Keratinocyte (primary cell): ENCODE results near the gene MTMR1. TPM values are rescaled to one million over a fixed set of nuclear protein-coding genes. Genes with fewer than 3 reads are reported as not detected.

Experiments
- DNase-seq: peaks from one replicate; pipeline ENCODE4 v3.0.0-alpha.2; 2011; ENCODE audit warnings: low read depth, missing footprints, low spot score
- FAIRE-seq: peaks from 2 replicates; lab custom pipeline; 2011; peaks lifted over from hg19 to GRCh38; lab: Jason Lieb, UNC
- H2AFZ ChIP-seq: 2 replicates; pipeline ENCODE4 v1.6.0; 2012; ENCODE audit warnings: low read length, control low read depth, inconsistent platforms; ENCODE audit not compliant: control insufficient read depth
- H3K27ac ChIP-seq: 2 replicates; pipeline ENCODE4 v1.5.1; 2011; ENCODE audit warnings: low read length; ENCODE audit not compliant: control insufficient read depth, insufficient read depth
- H3K27me3 ChIP-seq: 3 replicates; pipeline ENCODE4 v1.6.0; 2011; ENCODE audit warnings: low read length; ENCODE audit not compliant: control insufficient read depth, insufficient read depth; ENCODE audit errors: extremely low read depth
- H3K36me3 ChIP-seq, 2 experiments: 2 replicates in 1 of 2; 3 replicates in 1 of 2; pipeline ENCODE4 v1.5.1; 2011; ENCODE audit warnings: low read length in 2 of 2, mild to moderate bottlenecking in 1 of 2; ENCODE audit not compliant: control insufficient read depth in 2 of 2, insufficient read depth in 2 of 2; ENCODE audit errors: extremely low read depth in 1 of 2
- H3K4me1 ChIP-seq: 3 replicates; pipeline ENCODE4 v1.5.1; 2011; ENCODE audit warnings: low read length; ENCODE audit not compliant: control insufficient read depth, insufficient read depth; ENCODE audit errors: extremely low read depth
- H3K4me2 ChIP-seq: 3 replicates; pipeline ENCODE4 v1.6.0; 2011; ENCODE audit warnings: low read depth, low read length; ENCODE audit not compliant: control insufficient read depth, insufficient read depth; ENCODE audit errors: extremely low read depth
- H3K4me3 ChIP-seq, 3 experiments: fragments of 200-600 bp in 1 of 3; sonication (generic) in 1 of 3; 2 replicates in 2 of 3; 3 replicates in 1 of 3; pipeline ENCODE4 v1.5.1; 2011 to 2016; ENCODE audit warnings: low read length in 3 of 3, mild to moderate bottlenecking in 3 of 3, control low read depth in 2 of 3, inconsistent platforms in 1 of 3, low read depth in 1 of 3, mixed read lengths in 1 of 3, mixed run types in 1 of 3, moderate library complexity in 1 of 3; ENCODE audit not compliant: control insufficient read depth in 2 of 3, insufficient read depth in 2 of 3; ENCODE audit errors: extremely low read depth in 1 of 3
- H3K79me2 ChIP-seq: 2 replicates; pipeline ENCODE4 v1.6.0; 2012; ENCODE audit warnings: low read length; ENCODE audit not compliant: control insufficient read depth, insufficient read depth
- H3K9ac ChIP-seq: 3 replicates; pipeline ENCODE4 v1.6.0; 2011; ENCODE audit warnings: low read length; ENCODE audit not compliant: control insufficient read depth, insufficient read depth; ENCODE audit errors: extremely low read depth
- H3K9me1 ChIP-seq: 3 replicates; pipeline ENCODE4 v1.6.0; 2011; ENCODE audit warnings: low read length; ENCODE audit not compliant: control insufficient read depth, insufficient read depth; ENCODE audit errors: extremely low read depth
- H3K9me3 ChIP-seq: 2 replicates; pipeline ENCODE4 v1.5.1; 2012; ENCODE audit warnings: low read depth, low read length; ENCODE audit not compliant: control insufficient read depth
- H4K20me1 ChIP-seq: 3 replicates; pipeline ENCODE4 v1.6.0; 2011; ENCODE audit warnings: low read length; ENCODE audit not compliant: control insufficient read depth, insufficient read depth; ENCODE audit errors: extremely low read depth
- EZH2 ChIP-seq: IDR thresholded peaks from one replicate; pipeline ENCODE4 v1.6.1; 2012; ENCODE audit warnings: inconsistent platforms, mild to moderate bottlenecking, low read length, moderate library complexity
- dilution Hi-C: fragments of 300-500 bp; cut with MboI; formaldehyde crosslinking; loops from one replicate; pipeline ENCODE4 v1.7.0; 2020; ENCODE audit warnings: low sequenced_read_pairs; ENCODE audit not compliant: extremely low pct_ligation_motif_present
- polyA plus RNA-seq, 5 experiments: library from polyadenylated mRNA; depleted of rRNA in 3 of 5; stranded (reverse) in 3 of 5; stranded (forward) in 1 of 5; unstranded in 1 of 5; fragments of >200 nt; gene quantifications; 1 replicate in 1 of 5; 2 replicates in 3 of 5; 3 replicates in 1 of 5; pipeline versions ENCODE4 v1.2.1 to v1.2.3, GENCODE V29; 2011 to 2012; ENCODE audit warnings: missing spikeins in 2 of 5, low read depth in 1 of 5, low replicate concordance in 1 of 5
- TF ChIP-seq, protein P1 (sequence below), 3 experiments: IDR thresholded peaks in 1 of 3; conservative IDR thresholded peaks in 1 of 3; optimal IDR thresholded peaks in 1 of 3; 2 replicates in 2 of 3; 3 replicates in 1 of 3; pipeline versions ENCODE3 to v1.5.1; 2011; ENCODE audit warnings: low read length in 3 of 3, mild to moderate bottlenecking in 3 of 3, moderate library complexity in 2 of 3, control low read depth in 1 of 3, inconsistent platforms in 1 of 3; ENCODE audit not compliant: insufficient read depth in 2 of 3; ENCODE audit errors: extremely low read depth in 1 of 3

MTMR1 gene
- polyA plus RNA-seq, 1 donor (not counting 4 experiments of a cell fraction or from before 2014, with no cell fraction given) = 45.6 TPM

DNA sequence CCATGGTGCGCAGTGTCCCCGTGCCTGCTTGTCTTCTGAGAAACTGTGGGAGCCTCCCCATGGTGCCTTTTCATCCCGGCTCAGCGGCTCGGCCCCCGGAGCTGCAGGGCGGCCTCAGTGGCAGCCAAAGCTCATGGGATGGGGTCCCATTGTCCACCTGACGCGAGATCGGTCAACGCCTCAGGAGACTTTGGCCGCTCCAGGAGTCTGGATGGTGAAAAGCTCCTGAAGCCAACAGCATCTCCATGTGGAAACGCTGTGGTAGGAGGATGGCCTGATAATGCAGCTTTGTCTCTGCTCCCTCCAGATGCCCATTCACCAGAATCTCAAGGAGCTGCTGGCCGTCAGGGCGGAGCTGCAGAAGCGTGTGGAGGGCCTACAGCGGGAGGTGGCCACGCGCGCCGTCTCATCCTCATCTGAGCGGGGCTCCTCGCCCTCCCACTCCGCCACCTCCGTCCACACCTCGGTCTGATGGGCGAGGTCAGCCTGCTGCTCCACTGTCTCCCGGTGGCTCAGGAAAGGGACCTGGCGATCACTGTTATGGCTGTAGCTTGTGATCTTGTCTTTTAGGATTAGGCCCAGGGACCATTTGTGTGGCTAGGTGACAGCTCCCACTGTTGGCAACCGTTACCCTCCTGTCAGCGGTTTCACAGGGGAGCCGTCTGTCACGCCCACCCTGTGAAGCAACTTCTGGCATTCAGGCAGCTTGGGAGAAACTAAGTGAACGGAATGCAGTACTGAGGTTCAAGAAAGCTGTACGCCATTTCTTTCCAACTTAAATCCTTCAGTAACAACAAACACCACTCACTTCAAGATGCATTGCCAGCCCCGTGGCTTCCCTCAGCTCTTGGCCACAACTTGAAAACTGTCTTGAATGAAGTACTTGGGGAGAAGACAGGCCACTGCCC is 69.3 kb downstream of the MTMR1 start:
- no peaks in the 10 kb centered on the region for H3K36me3 ChIP-seq
- H3K4me2 ChIP-seq = no peak overlapping the region
- no peaks in the 10 kb centered on the region for H3K9me1 ChIP-seq
- no peak for FAIRE-seq
- H3K27me3 ChIP-seq = no peaks in the 10 kb centered on the region
- no peak overlapping the region for H3K4me3 ChIP-seq
- peaks cover 12% of the 10 kb centered on the region for H3K4me1 ChIP-seq
- DNase-seq = no peak
- dilution Hi-C loops = no loop called here
- no peaks in the 10 kb centered on the region for H3K9me3 ChIP-seq
- TF ChIP-seq, protein P1, sequence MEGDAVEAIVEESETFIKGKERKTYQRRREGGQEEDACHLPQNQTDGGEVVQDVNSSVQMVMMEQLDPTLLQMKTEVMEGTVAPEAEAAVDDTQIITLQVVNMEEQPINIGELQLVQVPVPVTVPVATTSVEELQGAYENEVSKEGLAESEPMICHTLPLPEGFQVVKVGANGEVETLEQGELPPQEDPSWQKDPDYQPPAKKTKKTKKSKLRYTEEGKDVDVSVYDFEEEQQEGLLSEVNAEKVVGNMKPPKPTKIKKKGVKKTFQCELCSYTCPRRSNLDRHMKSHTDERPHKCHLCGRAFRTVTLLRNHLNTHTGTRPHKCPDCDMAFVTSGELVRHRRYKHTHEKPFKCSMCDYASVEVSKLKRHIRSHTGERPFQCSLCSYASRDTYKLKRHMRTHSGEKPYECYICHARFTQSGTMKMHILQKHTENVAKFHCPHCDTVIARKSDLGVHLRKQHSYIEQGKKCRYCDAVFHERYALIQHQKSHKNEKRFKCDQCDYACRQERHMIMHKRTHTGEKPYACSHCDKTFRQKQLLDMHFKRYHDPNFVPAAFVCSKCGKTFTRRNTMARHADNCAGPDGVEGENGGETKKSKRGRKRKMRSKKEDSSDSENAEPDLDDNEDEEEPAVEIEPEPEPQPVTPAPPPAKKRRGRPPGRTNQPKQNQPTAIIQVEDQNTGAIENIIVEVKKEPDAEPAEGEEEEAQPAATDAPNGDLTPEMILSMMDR (optimal IDR thresholded peaks at IDR 0.05 in 1 of 3, IDR thresholded peaks at IDR 0.05 in 1 of 3, conservative IDR thresholded peaks at IDR 0.05 in 1 of 3; ENCODE audit: extremely low read depth in 1 of 3, insufficient read depth in 2 of 3, low read length in 3 of 3) = no peak
- H2AFZ ChIP-seq = no peak overlapping the region
- no peak overlapping the region for H3K9ac ChIP-seq
- H4K20me1 ChIP-seq = no peaks in the 10 kb centered on the region
- H3K27ac ChIP-seq = no peak overlapping the region
- H3K79me2 ChIP-seq = no peaks in the 10 kb centered on the region

- H3K4me2 ChIP-seq = no peak overlapping the region
- no peaks in the 10 kb centered on the region for H3K27me3 ChIP-seq
- H2AFZ ChIP-seq = no peak overlapping the region
- no peaks in the 10 kb centered on the region for H4K20me1 ChIP-seq
- H3K9ac ChIP-seq = no peak overlapping the region
- no peak overlapping the region for H3K4me3 ChIP-seq
- dilution Hi-C loops = no loop called here
- H3K27ac ChIP-seq = no peak overlapping the region
- DNase-seq = no peak
- H3K9me1 ChIP-seq = no peaks in the 10 kb centered on the region
- peaks cover 0 to under 1% of the 10 kb centered on the region in 2 experiments for H3K36me3 ChIP-seq
- TF ChIP-seq EZH2 = no peak
- TF ChIP-seq, protein P1 (optimal IDR thresholded peaks at IDR 0.05 in 1 of 3, IDR thresholded peaks at IDR 0.05 in 1 of 3, conservative IDR thresholded peaks at IDR 0.05 in 1 of 3; ENCODE audit: extremely low read depth in 1 of 3, insufficient read depth in 2 of 3, low read length in 3 of 3) = no peak
- FAIRE-seq = no peak
- peaks cover 18% of the 10 kb centered on the region for H3K4me1 ChIP-seq
- H3K9me3 ChIP-seq = no peaks in the 10 kb centered on the region
- H3K79me2 ChIP-seq = no peaks in the 10 kb centered on the region
These were observed 70.2 kb downstream of the MTMR1 start for GRCh38 chrX:150763303-150763797.
